Measurements from ENCODE around the gene NIPAL1. TPM values are rescaled to one million over a fixed set of nuclear protein-coding genes. Genes with fewer than 3 reads are reported as not detected.
"Not testable (repeated sequence)": the region's sequence is repeated elsewhere in the genome, so short reads cannot be mapped to it uniquely, and the experiment has no call there.

The NIPAL1 gene
- total and polyA plus RNA-seq, 11 donors = 0.05 to 0.92 (median 0.31) TPM; not detected in 2

- WGBS, 4 donors = 72 to 83% (median 79%) methylated on average over 3 of the region's 3 CpGs
Measured at GRCh38 chr4:47974566-47974965, 42.0 kb upstream of the NIPAL1 start.

GRCh38 chr4:47990145-47990544, 26.4 kb upstream of the NIPAL1 start:
- Histone ChIP-seq H3K27ac (no peak overlapping the region), H3K9me3 (peaks cover 0 to 42% (median 10%) of the 10 kb centered on the region in 12 donors), H3K4me3 (no peak overlapping the region), H3K36me3 (no peaks in the 10 kb centered on the region), H3K27me3 (no peaks in the 10 kb centered on the region), H3K4me1 (no peaks in the 10 kb centered on the region)
- no peak for TF ChIP-seq CTCF (IDR thresholded peaks at IDR 0.05)
- TF ChIP-seq POLR2A (IDR thresholded peaks at IDR 0.05) = no peak
- DNase-seq (no peak), ATAC-seq (no peak)
- 85 to 90% (median 89%) methylated on average over 5 of the region's 5 CpGs for WGBS, 4 donors
- intact Hi-C loops (cut with DNase I) = no loop called here

More at GRCh38 chr4:47974566-47974965, 42.0 kb upstream of the NIPAL1 start:
- ATAC-seq (no peak), DNase-seq (no peak)
- no peak overlapping the region for H3K27ac ChIP-seq
- intact Hi-C loops (cut with DNase I) = no loop called here
- H3K4me1 ChIP-seq = peaks cover 0 to 4% (median 0%) of the 10 kb centered on the region in 12 donors
- H3K9me3 ChIP-seq = no peaks in the 10 kb centered on the region
- no peaks in the 10 kb centered on the region for H3K27me3 ChIP-seq
- no peak overlapping the region for H3K4me3 ChIP-seq
- H3K36me3 ChIP-seq = no peaks in the 10 kb centered on the region
- TF ChIP-seq POLR2A (IDR thresholded peaks at IDR 0.05) (no peak), CTCF (IDR thresholded peaks at IDR 0.05) (no peak)

- H3K36me3 ChIP-seq; H3K4me1 ChIP-seq; ATAC-seq; H3K27ac ChIP-seq; H3K27me3 ChIP-seq; H3K4me3 ChIP-seq; DNase-seq; intact Hi-C loops (cut with DNase I): not testable (repeated sequence)
- H3K9me3 ChIP-seq = peaks cover 0 to 42% (median 10%) of the 10 kb centered on the region in 12 donors
- 94 to 95% (median 95%) methylated on average over 1 of the region's 1 CpG for WGBS, 4 donors
Measured at GRCh38 chr4:47992475-47992874, 24.1 kb upstream of the NIPAL1 start.

GRCh38 chr4:47996021-47996420, 20.6 kb upstream of the NIPAL1 start:
- ATAC-seq (no peak), DNase-seq (no peak)
- 63 to 78% (median 74%) methylated on average over 1 of the region's 1 CpG for whole genome bisulfite sequencing, 4 donors
- intact Hi-C loops (cut with DNase I) = no loop called here
- no peak for TF ChIP-seq POLR2A (IDR thresholded peaks at IDR 0.05)
- no peak for TF ChIP-seq CTCF (IDR thresholded peaks at IDR 0.05)
- Histone ChIP-seq H3K27ac (no peak overlapping the region), H3K27me3 (no peaks in the 10 kb centered on the region), H3K4me3 (no peak overlapping the region), H3K36me3 (no peaks in the 10 kb centered on the region), H3K9me3 (peaks cover 0 to 39% (median under 1%) of the 10 kb centered on the region in 12 donors), H3K4me1 (no peaks in the 10 kb centered on the region)

- no peak for TF ChIP-seq CTCF (IDR thresholded peaks at IDR 0.05)
- DNase-seq (no peak), ATAC-seq (no peak)
- Histone ChIP-seq H3K4me3 (no peak overlapping the region), H3K4me1 (no peaks in the 10 kb centered on the region), H3K27me3 (no peaks in the 10 kb centered on the region), H3K9me3 (peaks cover 0 to 37% (median 16%) of the 10 kb centered on the region in 12 donors), H3K36me3 (no peaks in the 10 kb centered on the region), H3K27ac (no peak overlapping the region)
- 81 to 94% (median 89%) methylated on average over 1 of the region's 1 CpG for WGBS, 4 donors
- intact Hi-C loops (cut with DNase I) = loop anchor here in 8 of 10 donors (2.0 to 5.0 kb wide), 2 partner anchors 85 kb away; no protein-coding TSS in a partner anchor
Measured at GRCh38 chr4:48002267-48002666, 14.3 kb upstream of the NIPAL1 start.
